ENCODE measurements around the gene GDI2. TPM values are rescaled to one million over a fixed set of nuclear protein-coding genes. Genes with fewer than 3 reads are reported as not detected.
"Not testable (repeated sequence)": the region's sequence is repeated elsewhere in the genome, so short reads cannot be mapped to it uniquely, and the experiment has no call there.

The GDI2 gene
- polyA plus RNA-seq, 6 donors from 2014 or later: 380 to 482 (median 401) TPM

DNA sequence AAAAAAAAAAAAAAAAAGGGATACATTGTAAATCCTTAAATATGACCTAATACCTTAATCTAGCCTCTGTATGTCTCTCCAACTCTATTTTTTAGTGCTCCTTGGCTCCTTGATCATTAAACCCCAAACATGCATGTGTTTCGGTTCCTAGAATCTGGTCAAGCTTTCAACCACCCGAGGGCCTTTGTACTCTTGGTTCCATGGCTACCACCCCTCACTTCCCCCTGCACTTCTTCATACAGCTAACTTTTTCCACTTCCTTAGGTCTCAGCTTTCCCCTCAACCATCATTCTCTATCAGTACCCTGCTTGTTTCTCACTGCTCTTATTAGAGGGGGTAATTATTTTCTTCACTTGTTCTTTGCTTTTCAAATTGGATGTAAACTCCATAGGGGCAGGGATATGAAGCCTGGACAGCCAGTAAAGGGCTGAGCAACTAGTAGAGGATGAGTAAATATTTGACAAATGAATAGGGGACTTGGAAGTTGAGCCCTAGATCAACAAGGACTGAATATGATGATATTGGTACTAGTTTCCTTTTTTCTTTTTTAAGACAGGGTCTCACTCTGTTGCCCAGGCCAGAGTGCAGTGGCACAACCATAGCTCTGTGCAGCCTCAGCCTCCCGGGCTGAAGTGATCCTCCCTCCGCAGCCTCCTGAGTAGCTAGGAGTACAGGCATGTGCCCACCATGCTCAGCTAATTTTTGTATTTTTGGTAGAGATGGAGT lies 4.3 kb upstream of the GDI2 start:
- H3K4me3 Mint-ChIP-seq: peak overlapping the region; percentile 65 to 98 (median 87)
- H3K9me3 Mint-ChIP-seq: peaks cover 0 to 5% (median 0%) of the 10 kb centered on the region in 7 donors
- peaks cover 58 to 84% (median 63%) of the 10 kb centered on the region in 3 donors for H3K4me1 Mint-ChIP-seq
- ATAC-seq (ENCODE audit: low read depth in 2 of 2) (no peak), DNase-seq (peak; percentile 69)
- H3K36me3 Mint-ChIP-seq: no peaks in the 10 kb centered on the region
- peak overlapping the region; percentile 86 to 98 (median 92) for H3K27ac Mint-ChIP-seq
- no peaks in the 10 kb centered on the region for H3K27me3 Mint-ChIP-seq

DNA sequence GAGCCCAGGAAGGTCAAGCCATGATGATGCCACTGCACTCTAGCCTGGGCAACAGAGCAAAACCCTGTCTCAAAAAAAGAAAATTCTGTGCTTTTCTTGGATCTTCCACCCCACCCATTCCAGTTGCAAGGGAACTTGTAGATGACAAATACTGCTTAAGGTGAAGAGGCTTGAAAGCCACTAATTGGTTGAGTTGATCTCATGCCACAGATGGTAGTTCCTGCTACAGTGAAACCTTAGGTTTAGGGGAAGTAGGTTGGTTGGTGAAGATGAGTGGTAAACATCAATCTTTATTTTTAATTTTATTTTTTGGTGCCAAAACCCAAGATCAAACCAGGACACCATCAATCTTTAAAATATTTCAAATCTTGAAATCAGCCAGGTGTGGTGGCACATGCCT lies 2.9 kb upstream of the GDI2 start:
- peak; percentile 71 for DNase-seq
- peaks cover 0 to 5% (median 0%) of the 10 kb centered on the region in 7 donors for H3K9me3 Mint-ChIP-seq
- peak overlapping the region; percentile 64 to 98 (median 85) for H3K4me3 Mint-ChIP-seq
- H3K4me1 Mint-ChIP-seq: peaks cover 59 to 86% (median 67%) of the 10 kb centered on the region in 3 donors
- H3K27me3 Mint-ChIP-seq: no peaks in the 10 kb centered on the region
- peak overlapping the region; percentile 86 to 98 (median 90) for H3K27ac Mint-ChIP-seq
- H3K36me3 Mint-ChIP-seq: peaks cover 0 to 5% of the 10 kb centered on the region in 2 donors
- ATAC-seq (ENCODE audit: low read depth in 2 of 2): peak; percentile 50 to 51

DNA sequence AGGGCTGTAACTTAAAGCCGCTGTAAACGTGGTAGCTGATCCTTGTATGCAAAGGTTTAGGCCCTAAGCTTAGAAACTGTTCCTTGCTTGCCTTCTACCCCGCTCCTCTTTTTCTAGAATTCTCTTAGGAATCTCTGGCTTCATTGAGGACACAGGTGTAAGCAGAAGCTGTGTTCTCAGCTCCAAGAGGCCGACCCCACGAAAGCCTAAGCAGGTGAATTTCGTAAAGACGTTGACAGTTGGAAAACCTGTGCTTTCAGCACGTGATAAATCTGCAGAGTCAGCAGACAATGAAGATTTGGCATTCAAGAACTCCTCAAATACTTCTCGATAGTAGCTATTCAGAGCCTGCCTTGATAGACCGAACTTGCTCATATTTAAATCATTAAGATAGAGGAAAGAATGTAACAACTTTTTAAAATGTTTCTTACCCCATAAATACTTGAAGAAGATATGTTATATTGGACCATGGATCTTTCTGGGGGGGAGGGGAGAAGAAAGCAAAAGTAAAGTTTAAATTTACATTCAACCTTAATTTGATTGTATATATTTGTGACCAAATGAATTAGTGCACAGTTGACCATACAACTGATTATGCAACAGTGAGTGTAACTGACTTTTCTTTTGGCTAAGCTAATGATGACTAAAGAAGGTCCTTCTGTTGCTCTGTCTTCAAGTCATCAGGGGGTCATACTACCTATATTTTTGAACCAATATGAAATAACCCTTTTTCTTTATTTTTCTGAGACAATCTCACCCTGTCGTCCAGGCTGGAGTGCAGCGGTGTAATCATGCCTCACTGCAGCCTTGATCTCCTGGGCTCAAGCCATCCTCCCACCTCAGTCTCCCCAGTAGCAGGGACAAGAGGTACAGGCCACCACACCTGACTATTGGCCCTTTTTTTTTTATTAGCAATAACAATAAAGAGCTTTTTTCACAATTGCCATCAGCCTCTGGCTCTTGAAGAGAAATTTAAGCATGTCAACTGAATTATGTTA lies 1.2 kb upstream of the GDI2 start:
- H3K9me3 Mint-ChIP-seq: peaks cover 0 to 5% (median 0%) of the 10 kb centered on the region in 7 donors
- peak overlapping the region; percentile 84 to 99 (median 95) for H3K4me3 Mint-ChIP-seq
- H3K36me3 Mint-ChIP-seq: peaks cover 0 to 7% of the 10 kb centered on the region in 2 donors
- no peak for DNase-seq
- ATAC-seq (ENCODE audit: low read depth in 2 of 2): no peak
- H3K27ac Mint-ChIP-seq: peak overlapping the region; percentile 86 to 98 (median 95)
- no peaks in the 10 kb centered on the region for H3K27me3 Mint-ChIP-seq
- peaks cover 59 to 85% (median 67%) of the 10 kb centered on the region in 3 donors for H3K4me1 Mint-ChIP-seq

DNA sequence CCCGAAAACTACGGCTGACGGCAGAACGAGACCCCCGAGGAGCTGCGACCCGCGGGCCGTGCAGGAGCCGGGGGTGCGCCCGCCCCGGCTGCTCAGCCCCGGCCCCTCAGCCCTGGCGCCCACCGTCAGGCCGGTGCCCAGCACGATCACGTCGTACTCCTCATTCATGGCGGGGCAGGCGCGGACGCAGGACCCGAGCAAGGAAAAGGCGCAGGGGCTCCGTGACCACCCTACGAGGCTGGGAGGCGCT lies 218 bp downstream of the GDI2 start:
- peak overlapping the region; percentile 84 to 99 (median 95) for H3K4me3 Mint-ChIP-seq
- no peaks in the 10 kb centered on the region for H3K27me3 Mint-ChIP-seq
- peaks cover 0 to 5% (median 0%) of the 10 kb centered on the region in 7 donors for H3K9me3 Mint-ChIP-seq
- H3K36me3 Mint-ChIP-seq: peaks cover 0 to 10% of the 10 kb centered on the region in 2 donors
- peak overlapping the region; percentile 84 to 97 (median 92) for H3K27ac Mint-ChIP-seq
- ATAC-seq (ENCODE audit: low read depth in 2 of 2) (peak; percentile 15 to 20), DNase-seq (no peak)
- H3K4me1 Mint-ChIP-seq: peaks cover 54 to 85% (median 69%) of the 10 kb centered on the region in 3 donors

DNA sequence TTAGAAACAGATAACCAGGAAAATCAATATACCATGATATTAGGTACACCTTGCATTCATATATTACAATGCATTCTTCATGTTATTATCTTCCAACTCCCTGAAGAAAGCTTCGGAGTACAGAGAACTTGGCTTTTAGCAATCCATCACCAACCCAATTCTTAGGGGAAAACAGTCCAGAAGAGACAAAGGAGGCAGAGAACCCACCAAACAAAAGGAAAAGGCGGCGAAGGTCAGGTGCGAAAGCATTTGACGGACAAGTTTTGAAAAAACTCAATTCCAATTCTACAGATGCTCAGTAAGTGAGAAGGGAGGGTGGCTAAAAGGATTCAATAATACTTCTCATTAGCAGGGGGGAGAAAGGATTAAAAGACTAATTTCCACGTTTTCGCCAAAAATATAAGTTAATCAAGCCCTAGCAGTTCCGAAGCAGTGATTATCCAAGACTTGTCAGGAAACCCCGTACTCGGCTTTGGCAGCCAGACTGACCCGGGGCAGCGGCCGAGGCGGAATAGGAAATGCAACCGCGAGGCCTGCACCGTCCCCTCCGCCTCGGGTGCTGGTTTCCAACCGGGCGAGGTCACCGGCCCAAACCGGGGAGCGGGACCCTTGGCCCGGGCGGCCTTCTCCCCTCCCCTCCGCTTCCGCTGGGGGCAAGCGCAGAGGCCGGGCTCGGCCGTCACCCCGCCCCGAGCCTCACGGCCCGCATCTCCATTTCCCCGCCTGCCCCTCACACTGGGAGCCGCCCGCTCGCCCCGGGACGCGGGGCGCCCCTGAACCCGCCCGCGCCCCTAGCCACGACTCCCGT lies 747 bp downstream of the GDI2 start:
- peak overlapping the region; percentile 84 to 99 (median 97) for H3K4me3 Mint-ChIP-seq
- peak overlapping the region; percentile 68 to 97 (median 85) for H3K27ac Mint-ChIP-seq
- H3K4me1 Mint-ChIP-seq: peaks cover 54 to 85% (median 68%) of the 10 kb centered on the region in 3 donors
- H3K36me3 Mint-ChIP-seq: peaks cover 0 to 13% of the 10 kb centered on the region in 2 donors
- ATAC-seq (ENCODE audit: low read depth in 2 of 2) (peak; percentile 8 to 12), DNase-seq (peak; percentile 47)
- no peaks in the 10 kb centered on the region for H3K27me3 Mint-ChIP-seq
- H3K9me3 Mint-ChIP-seq: peaks cover 0 to 3% (median 0%) of the 10 kb centered on the region in 7 donors

DNA sequence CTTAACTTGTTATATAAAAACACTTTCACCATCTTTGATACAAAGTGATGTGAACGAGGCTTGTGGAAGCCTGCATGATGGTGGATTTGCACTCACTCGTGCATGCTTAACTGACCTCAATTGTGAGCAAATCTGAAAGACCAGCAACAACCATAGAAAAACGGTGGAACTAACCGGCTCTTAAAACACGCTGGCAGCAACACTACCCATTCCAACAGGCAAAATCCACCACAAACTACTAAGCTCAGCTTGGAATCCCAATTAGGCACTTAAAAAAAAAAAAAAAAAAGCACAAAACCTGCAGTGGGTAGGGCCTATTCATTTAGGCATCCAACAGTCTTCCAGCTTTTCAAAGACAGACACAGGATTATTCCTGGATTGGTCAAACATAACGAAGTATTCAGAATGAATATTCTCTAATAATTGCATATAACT lies 1.8 kb downstream of the GDI2 start:
- Mint-ChIP-seq H3K9me3 (no peaks in the 10 kb centered on the region), H3K27ac (peak overlapping the region in 4 of 6 donors; percentile 43 to 86 (median 74)), H3K27me3 (no peaks in the 10 kb centered on the region), H3K36me3 (peaks cover 0 to 15% of the 10 kb centered on the region in 2 donors), H3K4me1 (peaks cover 53 to 85% (median 68%) of the 10 kb centered on the region in 3 donors), H3K4me3 (peak overlapping the region; percentile 84 to 99 (median 96))
- DNase-seq (no peak), ATAC-seq (ENCODE audit: low read depth in 2 of 2) (no peak)

DNA sequence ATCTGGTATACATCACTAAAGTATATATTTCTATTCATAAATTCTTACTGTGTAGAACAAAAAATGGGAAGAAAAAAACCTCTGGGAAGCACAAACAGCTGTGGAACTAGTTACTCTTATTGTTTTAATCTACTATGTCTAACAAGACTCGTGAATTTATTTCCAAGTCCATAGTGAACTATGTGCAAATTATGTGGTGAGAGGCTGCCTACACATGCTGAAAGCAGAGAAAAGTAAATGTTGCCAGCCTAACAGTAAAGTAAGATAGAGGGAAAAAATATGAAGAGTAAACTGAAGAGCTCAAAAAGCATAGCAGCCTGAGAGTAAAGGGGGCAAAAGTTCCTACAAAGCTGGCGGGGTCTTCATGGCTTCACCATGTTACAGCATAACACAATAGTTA lies 3.0 kb downstream of the GDI2 start:
- ATAC-seq (ENCODE audit: low read depth in 2 of 2): no peak
- peak overlapping the region in 5 of 6 donors; percentile 68 to 86 (median 83) for H3K27ac Mint-ChIP-seq
- H3K9me3 Mint-ChIP-seq: no peaks in the 10 kb centered on the region
- H3K27me3 Mint-ChIP-seq: no peaks in the 10 kb centered on the region
- peaks cover 0 to 19% of the 10 kb centered on the region in 2 donors for H3K36me3 Mint-ChIP-seq
- DNase-seq: no peak
- H3K4me1 Mint-ChIP-seq: peaks cover 55 to 84% (median 73%) of the 10 kb centered on the region in 3 donors
- peak overlapping the region; percentile 82 to 98 (median 92) for H3K4me3 Mint-ChIP-seq

DNA sequence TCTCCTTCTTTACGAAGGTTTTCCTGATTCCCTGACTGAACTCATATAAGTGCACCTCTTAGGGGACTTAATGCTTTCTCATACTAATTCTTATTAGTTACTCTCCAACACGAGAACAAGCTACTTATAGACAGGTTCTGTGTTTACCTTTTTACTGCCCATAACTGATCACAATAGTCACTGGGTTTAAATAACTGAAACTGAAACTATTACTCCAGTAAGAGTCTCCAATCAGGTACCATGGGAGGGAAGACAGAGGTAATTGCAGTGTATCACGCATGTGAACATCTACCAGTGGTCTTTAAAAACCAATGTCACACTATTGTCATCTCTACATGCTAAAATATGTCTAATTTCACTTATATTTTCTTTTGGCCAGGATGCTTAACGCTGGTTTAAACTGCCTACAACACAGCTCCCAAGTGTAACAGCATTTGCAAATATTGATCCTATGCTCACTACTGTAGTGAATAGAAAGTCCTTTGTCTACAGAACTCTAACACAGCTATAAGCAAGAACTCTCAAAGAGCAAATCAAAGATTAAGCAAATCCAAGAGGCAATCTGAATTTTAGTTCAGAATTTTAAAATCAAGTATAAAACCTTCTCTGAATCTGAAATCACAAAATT lies 3.6 kb downstream of the GDI2 start:
- Mint-ChIP-seq H3K27ac (peak overlapping the region; percentile 24 to 86 (median 66)), H3K36me3 (peaks cover 0 to 19% of the 10 kb centered on the region in 2 donors), H3K27me3 (no peaks in the 10 kb centered on the region), H3K9me3 (no peaks in the 10 kb centered on the region), H3K4me3 (peak overlapping the region; percentile 48 to 98 (median 89)), H3K4me1 (peaks cover 49 to 83% (median 68%) of the 10 kb centered on the region in 3 donors)
- DNase-seq (peak; percentile 14), ATAC-seq (ENCODE audit: low read depth in 2 of 2) (no peak)

DNA sequence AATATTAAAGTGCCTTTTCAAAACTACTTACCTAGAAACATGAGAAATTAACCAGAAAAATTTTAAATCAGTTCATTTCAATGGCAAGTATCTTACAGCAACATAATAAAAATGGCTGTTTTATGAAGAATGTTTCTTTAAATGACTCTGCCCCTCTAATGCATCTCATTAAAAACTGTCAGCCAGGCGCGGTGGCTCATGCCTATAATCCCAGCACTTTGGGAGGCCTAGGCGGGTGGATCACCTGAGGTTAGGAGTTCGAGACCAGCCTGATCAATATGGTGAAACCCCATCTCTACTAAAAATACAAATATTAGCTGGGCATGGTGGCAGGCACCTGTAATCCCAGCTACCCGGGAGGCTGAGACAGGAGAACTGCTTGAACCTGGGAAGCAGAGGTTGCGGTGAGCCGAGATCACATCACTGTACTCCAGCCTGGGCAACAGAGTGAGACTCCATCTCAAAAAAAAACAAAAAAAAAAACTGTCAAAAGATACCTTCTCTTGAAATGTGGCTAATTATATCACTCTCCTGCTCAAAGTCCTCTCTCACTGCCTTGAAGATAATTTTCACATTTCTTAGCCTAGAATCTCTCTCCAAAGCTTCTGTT lies 4.3 kb downstream of the GDI2 start:
- H3K27me3 Mint-ChIP-seq; H3K9me3 Mint-ChIP-seq; ATAC-seq (ENCODE audit: low read depth in 2 of 2); DNase-seq: not testable (repeated sequence)
- Mint-ChIP-seq H3K4me3 (peak overlapping the region; percentile 21 to 98 (median 89)), H3K27ac (peak overlapping the region; percentile 24 to 86 (median 64)), H3K36me3 (peaks cover 0 to 19% of the 10 kb centered on the region in 2 donors), H3K4me1 (peaks cover 50 to 83% (median 69%) of the 10 kb centered on the region in 3 donors)

DNA sequence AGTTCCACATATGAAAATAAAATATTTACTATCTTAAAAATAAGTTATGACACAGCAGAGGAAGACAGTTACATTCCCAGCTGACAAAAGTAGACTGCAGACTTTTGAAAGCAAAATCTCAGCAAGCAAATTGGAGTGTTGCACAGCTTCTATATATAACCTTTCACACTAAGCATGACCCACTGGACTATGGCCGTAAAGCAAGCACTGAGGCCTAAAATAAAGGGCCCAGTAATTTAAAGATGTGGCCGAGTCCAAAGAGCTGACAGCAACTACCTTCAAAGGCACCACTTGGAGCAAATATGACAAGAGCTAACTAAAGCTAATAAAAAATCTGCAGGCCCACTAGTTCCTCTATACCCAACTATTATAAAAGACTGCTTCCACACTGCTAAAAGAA lies 6.5 kb downstream of the GDI2 start:
- Mint-ChIP-seq H3K27ac (peak overlapping the region; percentile 50 to 91 (median 72)), H3K36me3 (peaks cover 0 to 15% of the 10 kb centered on the region in 2 donors), H3K9me3 (no peaks in the 10 kb centered on the region), H3K27me3 (no peaks in the 10 kb centered on the region), H3K4me1 (peaks cover 55 to 89% (median 77%) of the 10 kb centered on the region in 3 donors), H3K4me3 (peak overlapping the region in 4 of 8 donors; percentile 34 to 68 (median 55))
- no peak for ATAC-seq (ENCODE audit: low read depth in 2 of 2)
- no peak for DNase-seq

DNA sequence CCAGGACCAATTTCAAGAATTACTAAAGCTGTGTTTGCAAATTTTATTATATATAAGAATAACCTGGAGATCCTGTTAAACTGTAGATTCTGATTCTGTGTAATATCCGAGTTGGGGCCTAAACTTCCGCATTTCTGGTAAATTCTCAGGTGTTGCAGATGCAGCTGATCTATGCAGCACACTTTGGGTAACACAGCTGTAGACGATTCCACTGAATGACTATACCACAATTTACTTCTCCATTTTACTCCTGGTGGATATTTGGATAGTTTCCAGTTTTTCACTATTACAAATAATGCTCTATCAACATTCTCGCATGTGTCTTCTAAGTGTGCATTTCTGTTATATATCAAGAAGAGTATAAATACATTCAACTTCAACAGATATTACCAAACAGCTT lies 7.5 kb downstream of the GDI2 start:
- no peaks in the 10 kb centered on the region for H3K9me3 Mint-ChIP-seq
- peaks cover 50 to 82% (median 68%) of the 10 kb centered on the region in 3 donors for H3K4me1 Mint-ChIP-seq
- peak overlapping the region in 5 of 6 donors; percentile 79 to 90 (median 86) for H3K27ac Mint-ChIP-seq
- ATAC-seq (ENCODE audit: low read depth in 2 of 2): peak; percentile 52 to 62
- no peaks in the 10 kb centered on the region for H3K27me3 Mint-ChIP-seq
- DNase-seq: no peak
- peak overlapping the region in 4 of 8 donors; percentile 18 to 60 (median 24) for H3K4me3 Mint-ChIP-seq
- H3K36me3 Mint-ChIP-seq: peaks cover 0 to 15% of the 10 kb centered on the region in 2 donors

DNA sequence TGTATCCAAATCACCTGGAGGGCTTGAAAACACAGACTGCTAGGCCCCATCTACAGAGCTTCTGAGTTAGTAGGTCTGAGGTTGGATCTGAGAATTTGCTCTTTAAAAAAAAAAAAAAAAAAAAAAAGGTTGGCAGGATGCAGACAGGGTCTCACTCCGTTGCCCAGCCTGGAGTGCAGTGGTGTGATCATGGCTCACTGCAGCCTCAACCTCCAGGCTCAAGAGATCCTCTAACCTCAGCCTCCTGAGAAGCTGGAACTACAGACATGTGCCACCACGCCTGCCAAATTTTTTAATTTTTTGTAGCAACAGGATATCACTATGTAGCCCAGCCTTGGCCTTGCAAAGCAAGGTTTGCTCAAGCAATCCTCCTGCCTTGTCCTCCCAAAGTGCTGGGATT lies 8.0 kb downstream of the GDI2 start:
- no peaks in the 10 kb centered on the region for H3K9me3 Mint-ChIP-seq
- peaks cover 0 to 18% of the 10 kb centered on the region in 2 donors for H3K36me3 Mint-ChIP-seq
- no peaks in the 10 kb centered on the region for H3K27me3 Mint-ChIP-seq
- DNase-seq: no peak
- peak overlapping the region in 1 of 8 donors; percentile 28 for H3K4me3 Mint-ChIP-seq
- no peak for ATAC-seq (ENCODE audit: low read depth in 2 of 2)
- peak overlapping the region in 2 of 6 donors; percentile 58 to 90 for H3K27ac Mint-ChIP-seq
- H3K4me1 Mint-ChIP-seq: peaks cover 47 to 79% (median 64%) of the 10 kb centered on the region in 3 donors

Measured in naive B cell (primary cell).